Esophagus squamous epithelium (tissue), 4 donors: Measurements from ENCODE around the gene AFF3.

Source experiments
- CTCF ChIP-seq, 6 experiments: fragments of 450-650 bp in 4 of 6; fragments of 200-600 bp in 2 of 6; sonication (generic) in 2 of 6; IDR thresholded peaks; one replicate each; pipeline ENCODE4 v1.5.1; 2016 to 2019; ENCODE audit warnings: antibody characterized with exemption in 6 of 6, mild to moderate bottlenecking in 4 of 6, moderate library complexity in 4 of 6
- POLR2A ChIP-seq, 4 donors: fragments of 450-650 bp; IDR thresholded peaks; one replicate each; pipeline ENCODE4 v1.6.1; 2017; ENCODE audit warnings: antibody characterized with exemption in 4 of 4, mild to moderate bottlenecking in 4 of 4, moderate library complexity in 3 of 4

GRCh38 chr2:100051253-100051652, 91.1 kb downstream of the AFF3 start:
- TF ChIP-seq POLR2A (IDR thresholded peaks at IDR 0.05), result no peak
- TF ChIP-seq CTCF (IDR thresholded peaks at IDR 0.05), result no peak
